Uterus (tissue), 4 donors: ENCODE measurements around the gene LTB4R2. TPM values are rescaled to one million over a fixed set of nuclear protein-coding genes. Genes with fewer than 3 reads are reported as not detected.
A peak's percentile ranks its signal among the peaks of the same experiment; 100 is the strongest.

Source experiments
- DNase-seq, 2 donors: peaks; one replicate each; pipeline ENCODE4 v3.0.0-alpha.2; 2019 to 2020
- H3K27ac ChIP-seq, 2 donors: fragments of 200-600 bp; sonication (generic); 1 replicate in 1 of 2; 2 replicates in 1 of 2; pipeline ENCODE4 v1.5.1; 2016 to 2018
- H3K27me3 ChIP-seq, 2 donors: fragments of 200-600 bp; sonication (generic); one replicate each; pipeline ENCODE4 v1.5.1; 2018 to 2019; ENCODE audit warnings: control low read depth in 1 of 2
- H3K36me3 ChIP-seq, 2 donors: fragments of 200-600 bp; sonication (generic); one replicate each; pipeline ENCODE4 v1.5.1; 2019; ENCODE audit warnings: control low read depth in 1 of 2
- H3K4me1 ChIP-seq, 2 donors: fragments of 200-600 bp; sonication (generic); one replicate each; pipeline ENCODE4 v1.5.1; 2018 to 2019; ENCODE audit warnings: control low read depth in 1 of 2
- H3K4me3 ChIP-seq, 2 donors: fragments of 200-600 bp; sonication (generic); 1 replicate in 1 of 2; 2 replicates in 1 of 2; pipeline ENCODE4 v1.5.1; 2018 to 2019; ENCODE audit warnings: mild to moderate bottlenecking in 1 of 2
- H3K9me3 ChIP-seq, 2 donors: fragments of 200-600 bp; sonication (generic); one replicate each; pipeline ENCODE4 v1.5.1; 2019; ENCODE audit warnings: control low read depth in 1 of 2
- POLR2A ChIP-seq, 2 donors: fragments of 450-650 bp; IDR thresholded peaks; one replicate each; pipeline ENCODE4 v1.6.1; 2016; ENCODE audit warnings: antibody characterized with exemption in 2 of 2, mild to moderate bottlenecking in 1 of 2, moderate library complexity in 1 of 2
- intact Hi-C: fragments of 100-400 bp; cut with DNase I; formaldehyde crosslinking; loops from one replicate; pipeline ENCODE4 v1.15.1; 2023; ENCODE audit warnings: low total_unique reads
- total RNA-seq, 4 donors: library from RNA; depleted of rRNA in 3 of 4; stranded (reverse); fragments of >200 nt in 3 of 4; gene quantifications; one replicate each; pipeline versions ENCODE4 v1.1.0 to v1.2.4, GENCODE V29; 2014 to 2023
- TF ChIP-seq, protein P1 (sequence below), 4 experiments: fragments of 200-600 bp in 2 of 4; fragments of 450-650 bp in 2 of 4; sonication (generic) in 2 of 4; IDR thresholded peaks; one replicate each; pipeline ENCODE4 v1.5.1; 2016 to 2019; ENCODE audit warnings: antibody characterized with exemption in 4 of 4, mild to moderate bottlenecking in 2 of 4, moderate library complexity in 1 of 4
- donor health status: DM: yes; HTN: yes; CAD: no.

Gene LTB4R2
- total RNA-seq, 4 donors from 2014 or later, result 1.0 to 7.1 (median 5.6) TPM; not detected in 1

DNA sequence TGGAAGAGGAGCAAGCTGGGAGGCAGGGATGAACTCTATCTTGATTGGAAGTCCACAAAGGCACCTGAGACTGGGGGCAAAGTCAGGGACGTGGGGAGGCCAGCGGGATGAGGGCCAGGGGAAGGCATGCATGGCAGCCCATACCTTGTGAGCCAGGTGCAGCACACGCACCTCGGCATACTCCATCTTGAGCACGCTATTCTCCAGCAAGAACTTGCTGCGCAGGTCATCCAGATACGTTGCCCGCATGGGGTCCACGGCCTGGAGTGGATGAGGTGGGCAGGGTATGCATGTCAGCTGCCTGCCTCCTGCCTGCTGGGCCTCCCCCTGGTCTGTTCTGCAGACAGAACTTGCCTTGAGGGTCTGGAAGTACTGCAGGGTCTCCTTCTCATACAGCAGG is 42.4 kb upstream of the LTB4R2 start:
- H3K9me3 ChIP-seq, result no peaks in the 10 kb centered on the region
- TF ChIP-seq POLR2A (IDR thresholded peaks at IDR 0.05), result no peak
- TF ChIP-seq, protein P1, sequence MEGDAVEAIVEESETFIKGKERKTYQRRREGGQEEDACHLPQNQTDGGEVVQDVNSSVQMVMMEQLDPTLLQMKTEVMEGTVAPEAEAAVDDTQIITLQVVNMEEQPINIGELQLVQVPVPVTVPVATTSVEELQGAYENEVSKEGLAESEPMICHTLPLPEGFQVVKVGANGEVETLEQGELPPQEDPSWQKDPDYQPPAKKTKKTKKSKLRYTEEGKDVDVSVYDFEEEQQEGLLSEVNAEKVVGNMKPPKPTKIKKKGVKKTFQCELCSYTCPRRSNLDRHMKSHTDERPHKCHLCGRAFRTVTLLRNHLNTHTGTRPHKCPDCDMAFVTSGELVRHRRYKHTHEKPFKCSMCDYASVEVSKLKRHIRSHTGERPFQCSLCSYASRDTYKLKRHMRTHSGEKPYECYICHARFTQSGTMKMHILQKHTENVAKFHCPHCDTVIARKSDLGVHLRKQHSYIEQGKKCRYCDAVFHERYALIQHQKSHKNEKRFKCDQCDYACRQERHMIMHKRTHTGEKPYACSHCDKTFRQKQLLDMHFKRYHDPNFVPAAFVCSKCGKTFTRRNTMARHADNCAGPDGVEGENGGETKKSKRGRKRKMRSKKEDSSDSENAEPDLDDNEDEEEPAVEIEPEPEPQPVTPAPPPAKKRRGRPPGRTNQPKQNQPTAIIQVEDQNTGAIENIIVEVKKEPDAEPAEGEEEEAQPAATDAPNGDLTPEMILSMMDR (IDR thresholded peaks at IDR 0.05), result no peak
- no peak overlapping the region for H3K4me3 ChIP-seq
- no peak overlapping the region for H3K27ac ChIP-seq
- intact Hi-C loops, result no loop called here
- H3K4me1 ChIP-seq, result no peaks in the 10 kb centered on the region
- DNase-seq, result no peak
- no peaks in the 10 kb centered on the region for H3K27me3 ChIP-seq
- H3K36me3 ChIP-seq, result no peaks in the 10 kb centered on the region

DNA sequence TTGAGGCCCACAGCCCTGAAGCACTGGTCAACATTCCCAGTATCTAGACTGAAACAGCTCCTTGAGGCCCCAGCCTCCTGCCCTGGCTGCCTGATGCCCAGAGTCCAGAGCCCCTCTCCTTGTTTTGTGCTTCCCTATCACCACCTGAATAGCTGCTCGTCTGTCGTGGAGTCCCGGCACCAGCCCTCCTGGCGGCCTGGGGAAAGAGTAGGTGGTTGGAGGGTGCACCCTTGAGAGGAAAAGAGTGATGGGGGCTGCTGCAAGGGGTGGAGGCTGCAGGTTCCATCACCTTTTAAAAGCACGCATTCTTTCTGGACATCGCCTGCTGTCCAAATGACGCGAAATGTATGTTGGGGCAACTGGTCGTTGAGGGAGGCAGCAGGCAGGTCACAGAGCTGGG is 41.7 kb upstream of the LTB4R2 start:
- no peak for DNase-seq
- intact Hi-C loops, result no loop called here
- no peak overlapping the region for H3K4me3 ChIP-seq
- no peak for TF ChIP-seq POLR2A (IDR thresholded peaks at IDR 0.05)
- TF ChIP-seq, protein P1 (IDR thresholded peaks at IDR 0.05), result no peak
- no peaks in the 10 kb centered on the region for H3K36me3 ChIP-seq
- no peaks in the 10 kb centered on the region for H3K27me3 ChIP-seq
- no peaks in the 10 kb centered on the region for H3K9me3 ChIP-seq
- no peak overlapping the region for H3K27ac ChIP-seq
- H3K4me1 ChIP-seq, result no peaks in the 10 kb centered on the region

DNA sequence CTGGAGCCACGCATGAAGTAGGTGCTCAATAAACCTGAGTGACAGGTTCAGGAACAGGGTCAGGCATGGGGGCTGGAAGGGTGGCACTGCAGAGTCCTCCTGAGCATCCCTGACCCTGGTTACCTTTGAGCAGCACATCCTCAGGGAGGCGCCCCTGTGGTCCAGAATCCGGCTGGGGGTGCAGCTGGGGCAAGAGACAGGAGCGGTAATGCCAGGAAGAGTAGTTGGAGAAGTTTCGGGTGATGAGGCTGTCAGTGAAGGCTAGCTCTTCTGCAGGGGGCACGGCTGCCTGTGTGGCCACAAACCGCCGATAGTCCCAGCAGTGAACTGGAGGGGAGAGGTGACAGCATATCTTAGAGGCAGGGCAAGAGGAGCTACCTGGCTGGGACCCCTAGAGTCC is 40.6 kb upstream of the LTB4R2 start:
- Histone ChIP-seq H3K27ac (no peak overlapping the region), H3K4me1 (no peaks in the 10 kb centered on the region), H3K9me3 (no peaks in the 10 kb centered on the region), H3K27me3 (no peaks in the 10 kb centered on the region), H3K36me3 (no peaks in the 10 kb centered on the region), H3K4me3 (no peak overlapping the region)
- no peak for DNase-seq
- TF ChIP-seq, protein P1 (IDR thresholded peaks at IDR 0.05), result no peak
- TF ChIP-seq POLR2A (IDR thresholded peaks at IDR 0.05), result no peak
- intact Hi-C loops, result no loop called here

DNA sequence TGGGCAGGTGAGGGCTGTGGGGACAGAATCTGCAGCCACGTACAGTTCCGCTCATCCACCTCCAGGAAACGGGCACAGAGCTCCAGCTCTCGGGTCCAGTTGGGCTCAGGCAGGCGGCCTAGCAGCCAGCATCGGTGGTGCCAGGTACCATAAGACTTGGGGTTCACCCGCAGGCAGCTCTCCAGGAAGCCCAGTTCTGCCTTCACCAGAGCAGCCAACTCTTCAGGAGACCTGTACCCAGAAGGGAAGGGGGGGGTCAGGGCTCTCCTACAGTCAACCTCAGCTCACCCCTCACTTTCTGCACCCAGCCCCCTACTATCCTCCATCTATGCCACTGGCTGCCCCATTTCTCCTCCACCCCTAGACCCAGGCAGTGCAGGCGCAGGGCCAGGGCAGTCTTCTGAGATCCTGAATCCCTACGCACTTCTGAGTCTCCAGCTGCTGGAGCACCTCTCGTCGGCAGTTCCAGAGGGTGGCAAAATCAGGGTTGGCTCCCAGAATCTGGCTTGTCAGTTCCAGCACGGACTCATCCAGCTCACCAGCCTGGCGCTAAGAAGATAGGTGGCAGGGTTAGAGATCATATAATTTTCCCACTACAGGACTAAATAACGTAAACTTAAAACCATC is 39.9 kb upstream of the LTB4R2 start:
- H3K27ac ChIP-seq, result no peak overlapping the region
- DNase-seq, result no peak
- no peaks in the 10 kb centered on the region for H3K36me3 ChIP-seq
- H3K27me3 ChIP-seq, result no peaks in the 10 kb centered on the region
- H3K4me1 ChIP-seq, result no peaks in the 10 kb centered on the region
- no peak overlapping the region for H3K4me3 ChIP-seq
- TF ChIP-seq POLR2A (IDR thresholded peaks at IDR 0.05), result no peak
- TF ChIP-seq, protein P1 (IDR thresholded peaks at IDR 0.05), result no peak
- no peaks in the 10 kb centered on the region for H3K9me3 ChIP-seq
- intact Hi-C loops, result no loop called here

DNA sequence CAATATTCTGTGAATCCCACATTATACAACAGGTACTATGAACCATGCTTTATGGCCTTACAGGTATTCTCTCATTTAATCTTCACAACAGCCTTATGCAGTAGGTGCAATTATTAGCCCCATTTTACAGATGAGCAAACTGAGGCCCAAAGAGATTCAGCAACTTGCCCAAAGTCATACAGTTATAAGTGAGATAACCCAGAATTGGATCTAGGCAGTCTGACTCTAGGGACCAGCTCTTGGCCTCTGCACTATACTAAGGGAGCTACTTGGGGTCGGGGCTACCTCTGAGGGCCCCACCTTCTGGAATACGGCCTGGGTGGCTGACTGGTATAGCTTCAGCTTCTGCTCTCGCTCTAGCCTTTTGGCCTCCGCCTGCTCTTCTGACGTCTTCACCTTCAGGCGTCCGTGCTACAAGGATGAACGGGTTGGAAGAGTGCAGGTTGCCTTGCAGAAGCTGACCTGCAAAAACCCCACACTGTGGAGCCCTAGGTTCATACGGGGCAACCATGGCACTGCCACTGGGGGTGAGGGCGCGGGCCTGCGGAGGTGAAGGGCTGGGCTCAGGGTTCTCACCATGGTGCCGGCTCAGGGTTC is 39.3 kb upstream of the LTB4R2 start:
- no peaks in the 10 kb centered on the region for H3K27me3 ChIP-seq
- intact Hi-C loops, result no loop called here
- no peak for DNase-seq
- H3K4me3 ChIP-seq, result peak overlapping the region; percentile 73 to 94
- no peaks in the 10 kb centered on the region for H3K36me3 ChIP-seq
- no peak for TF ChIP-seq POLR2A (IDR thresholded peaks at IDR 0.05)
- TF ChIP-seq, protein P1 (IDR thresholded peaks at IDR 0.05), result no peak
- H3K9me3 ChIP-seq, result no peaks in the 10 kb centered on the region
- H3K4me1 ChIP-seq, result no peaks in the 10 kb centered on the region
- H3K27ac ChIP-seq, result peak overlapping the region; percentile 92 to 98
